Keratinocyte (primary cell): ENCODE results near the gene FMN1.

ENCODE experiments used
- EZH2 ChIP-seq: IDR thresholded peaks from one replicate; pipeline ENCODE4 v1.6.1; 2012; ENCODE audit warnings: inconsistent platforms, mild to moderate bottlenecking, low read length, moderate library complexity
- TF ChIP-seq, protein P1 (sequence below), 3 experiments: IDR thresholded peaks in 1 of 3; conservative IDR thresholded peaks in 1 of 3; optimal IDR thresholded peaks in 1 of 3; 2 replicates in 2 of 3; 3 replicates in 1 of 3; pipeline versions ENCODE3 to v1.5.1; 2011; ENCODE audit warnings: low read length in 3 of 3, mild to moderate bottlenecking in 3 of 3, moderate library complexity in 2 of 3, control low read depth in 1 of 3, inconsistent platforms in 1 of 3; ENCODE audit not compliant: insufficient read depth in 2 of 3; ENCODE audit errors: extremely low read depth in 1 of 3

DNA sequence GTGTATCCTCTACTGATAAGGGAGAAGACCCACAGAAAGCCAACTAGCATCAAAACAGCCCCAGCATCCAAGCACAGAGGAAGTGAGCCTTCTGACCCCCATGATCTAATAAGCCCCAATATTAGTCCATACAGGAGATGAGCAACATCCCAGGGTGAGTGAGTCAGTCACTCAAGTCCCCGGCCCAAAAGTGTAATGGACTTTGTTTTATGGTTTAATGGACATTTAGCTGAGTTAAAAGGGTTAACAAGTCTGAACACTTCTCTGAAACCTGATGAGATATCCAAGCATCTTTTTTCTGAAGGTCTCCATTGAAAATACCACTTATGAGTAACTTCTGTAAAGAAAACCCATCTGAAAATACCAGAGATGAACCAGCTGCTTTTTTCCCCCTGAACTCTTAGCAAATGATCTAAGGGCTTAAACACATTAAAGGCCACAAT lies 361.1 kb downstream of the FMN1 start:
- TF ChIP-seq, protein P1, sequence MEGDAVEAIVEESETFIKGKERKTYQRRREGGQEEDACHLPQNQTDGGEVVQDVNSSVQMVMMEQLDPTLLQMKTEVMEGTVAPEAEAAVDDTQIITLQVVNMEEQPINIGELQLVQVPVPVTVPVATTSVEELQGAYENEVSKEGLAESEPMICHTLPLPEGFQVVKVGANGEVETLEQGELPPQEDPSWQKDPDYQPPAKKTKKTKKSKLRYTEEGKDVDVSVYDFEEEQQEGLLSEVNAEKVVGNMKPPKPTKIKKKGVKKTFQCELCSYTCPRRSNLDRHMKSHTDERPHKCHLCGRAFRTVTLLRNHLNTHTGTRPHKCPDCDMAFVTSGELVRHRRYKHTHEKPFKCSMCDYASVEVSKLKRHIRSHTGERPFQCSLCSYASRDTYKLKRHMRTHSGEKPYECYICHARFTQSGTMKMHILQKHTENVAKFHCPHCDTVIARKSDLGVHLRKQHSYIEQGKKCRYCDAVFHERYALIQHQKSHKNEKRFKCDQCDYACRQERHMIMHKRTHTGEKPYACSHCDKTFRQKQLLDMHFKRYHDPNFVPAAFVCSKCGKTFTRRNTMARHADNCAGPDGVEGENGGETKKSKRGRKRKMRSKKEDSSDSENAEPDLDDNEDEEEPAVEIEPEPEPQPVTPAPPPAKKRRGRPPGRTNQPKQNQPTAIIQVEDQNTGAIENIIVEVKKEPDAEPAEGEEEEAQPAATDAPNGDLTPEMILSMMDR (optimal IDR thresholded peaks at IDR 0.05 in 1 of 3, IDR thresholded peaks at IDR 0.05 in 1 of 3, conservative IDR thresholded peaks at IDR 0.05 in 1 of 3; ENCODE audit: extremely low read depth in 1 of 3, insufficient read depth in 2 of 3, low read length in 3 of 3), result no peak
- no peak for TF ChIP-seq EZH2
